Liver (tissue), 9 donors: ENCODE measurements around the gene GAS2L1. TPM values are rescaled to one million over a fixed set of nuclear protein-coding genes. Genes with fewer than 3 reads are reported as not detected.
A peak's percentile ranks its signal among the peaks of the same experiment; 100 is the strongest.
"Not testable (repeated sequence)": the region's sequence is repeated elsewhere in the genome, so short reads cannot be mapped to it uniquely, and the experiment has no call there.

Source experiments
- DNase-seq: peaks from one replicate; pipeline ENCODE4 v3.0.0-alpha.2; 2017; ENCODE audit warnings: low spot score
- H3K27ac ChIP-seq, 2 donors: one replicate each; pipeline ENCODE4 v1.7.0; 2013; ENCODE audit warnings: inconsistent platforms in 2 of 2, low read length in 2 of 2, control low read depth in 1 of 2, low read depth in 1 of 2, mild to moderate bottlenecking in 1 of 2
- H3K27me3 ChIP-seq, 4 donors: one replicate each; pipeline versions ENCODE4 v1.6.1 to v1.7.0; 2013; ENCODE audit warnings: low read length in 3 of 4, inconsistent platforms in 1 of 4, mild to moderate bottlenecking in 1 of 4, moderate library complexity in 1 of 4; ENCODE audit not compliant: control insufficient read depth in 4 of 4, insufficient read depth in 4 of 4
- H3K36me3 ChIP-seq, 4 donors: one replicate each; pipeline versions ENCODE4 v1.6.1 to v1.7.0; 2013; ENCODE audit warnings: low read length in 3 of 4, mild to moderate bottlenecking in 3 of 4, low read depth in 1 of 4, moderate library complexity in 1 of 4; ENCODE audit not compliant: control insufficient read depth in 4 of 4, insufficient read depth in 3 of 4
- H3K4me1 ChIP-seq, 4 donors: one replicate each; pipeline versions ENCODE4 v1.6.1 to v1.7.0; 2013; ENCODE audit warnings: low read length in 3 of 4, mild to moderate bottlenecking in 3 of 4, moderate library complexity in 1 of 4; ENCODE audit not compliant: control insufficient read depth in 4 of 4, insufficient read depth in 4 of 4
- H3K4me3 ChIP-seq, 3 donors: one replicate each; pipeline versions ENCODE4 v1.6.1 to v1.7.0; 2013; ENCODE audit warnings: low read length in 3 of 3, control low read depth in 1 of 3, low read depth in 1 of 3, mild to moderate bottlenecking in 1 of 3
- H3K9ac ChIP-seq, 2 donors: one replicate each; pipeline ENCODE4 v1.7.0; 2013; ENCODE audit warnings: low read length in 2 of 2, mild to moderate bottlenecking in 2 of 2, moderate library complexity in 2 of 2, control low read depth in 1 of 2, low read depth in 1 of 2
- H3K9me3 ChIP-seq, 4 donors: one replicate each; pipeline versions ENCODE4 v1.6.1 to v1.7.0; 2013; ENCODE audit warnings: low read length in 3 of 4; ENCODE audit not compliant: control insufficient read depth in 4 of 4
- EGR1 ChIP-seq, 2 donors: IDR thresholded peaks; 2 replicates each; pipeline ENCODE4 v1.6.1; 2016 to 2018; ENCODE audit warnings: antibody characterized with exemption in 2 of 2, low read depth in 2 of 2
- FOXA1 ChIP-seq: IDR thresholded peaks from 2 replicates; pipeline ENCODE4 v1.6.1; 2016; ENCODE audit warnings: antibody characterized with exemption
- FOXA2 ChIP-seq: IDR thresholded peaks from 2 replicates; pipeline ENCODE4 v1.6.1; 2016; ENCODE audit warnings: antibody characterized with exemption
- GABPA ChIP-seq, 2 donors: IDR thresholded peaks in 1 of 2; conservative IDR thresholded peaks in 1 of 2; 2 replicates each; pipeline ENCODE4 v1.6.1; 2016; ENCODE audit warnings: antibody characterized with exemption in 2 of 2, mild to moderate bottlenecking in 1 of 2, moderate library complexity in 1 of 2
- HNF4A ChIP-seq, 2 donors: conservative IDR thresholded peaks; 2 replicates each; pipeline ENCODE4 v1.6.1; 2016; ENCODE audit warnings: antibody characterized with exemption in 2 of 2, mild to moderate bottlenecking in 2 of 2
- HNF4G ChIP-seq: IDR thresholded peaks from 2 replicates; pipeline ENCODE4 v1.6.1; 2016; ENCODE audit warnings: antibody characterized with exemption
- JUND ChIP-seq, 2 donors: IDR thresholded peaks; 2 replicates each; pipeline ENCODE4 v1.6.1; 2016; ENCODE audit warnings: antibody characterized with exemption in 2 of 2
- NR2F2 ChIP-seq: IDR thresholded peaks from 2 replicates; pipeline ENCODE4 v1.6.1; 2016; ENCODE audit warnings: antibody characterized with exemption
- RAD21 ChIP-seq, 2 donors: IDR thresholded peaks; 2 replicates each; pipeline ENCODE4 v1.6.1; 2016; ENCODE audit warnings: antibody characterized with exemption in 2 of 2, mild to moderate bottlenecking in 2 of 2
- RXRA ChIP-seq, 2 donors: IDR thresholded peaks; 2 replicates each; pipeline ENCODE4 v1.6.1; 2017 to 2018; ENCODE audit warnings: antibody characterized with exemption in 2 of 2, mild to moderate bottlenecking in 1 of 2
- SP1 ChIP-seq: IDR thresholded peaks from 2 replicates; pipeline ENCODE4 v1.6.1; 2018; ENCODE audit warnings: antibody characterized with exemption, mild to moderate bottlenecking
- TAF1 ChIP-seq: conservative IDR thresholded peaks from 2 replicates; pipeline ENCODE4 v1.6.1; 2016; ENCODE audit warnings: antibody characterized with exemption, mild to moderate bottlenecking
- WGBS: extraction: QIAGEN DNeasy Blood & Tissue Kit; methylation state at CpG from one replicate; pipeline ENCODE4 v1.1.7; 2013; 5-methylcytosine and 5-hydroxymethylcytosine counted together
- polyA plus RNA-seq, 2 donors: library from polyadenylated mRNA; stranded (reverse) in 1 of 2; unstranded in 1 of 2; fragments of 200-250 nt in 1 of 2; fragments of >200 nt in 1 of 2; fragmentation: Nextera tagmentation in 1 of 2; extraction: Ambion mirVana in 1 of 2; gene quantifications; one replicate each; pipeline versions ENCODE4 v1.2.1 to v1.2.3, GENCODE V29; 2013 to 2015
- total RNA-seq, 2 donors: library from RNA; depleted of rRNA; stranded (reverse); fragments of >200 nt; gene quantifications; one replicate each; pipeline ENCODE4 v1.2.3, GENCODE V29; 2014
- TF ChIP-seq, protein P1 (sequence below): IDR thresholded peaks from 2 replicates; pipeline ENCODE4 v1.6.1; 2016; ENCODE audit warnings: antibody characterized with exemption, mild to moderate bottlenecking
- TF ChIP-seq, protein P2 (sequence below): fragments of 150-350 bp; IDR thresholded peaks from 2 replicates; pipeline ENCODE4 v1.5.1; 2017; ENCODE audit warnings: improper control_type of control experiment, low read depth, low read length; ENCODE audit not compliant: missing input control
- donor health status: healthy.
- donor health status: healthy.
- donor health status: healthy.
- donor health status: healthy.
- donor health status: healthy.

Gene GAS2L1
- total and polyA plus RNA-seq, 4 donors: 4.0 to 11.4 (median 8.9) TPM

DNA sequence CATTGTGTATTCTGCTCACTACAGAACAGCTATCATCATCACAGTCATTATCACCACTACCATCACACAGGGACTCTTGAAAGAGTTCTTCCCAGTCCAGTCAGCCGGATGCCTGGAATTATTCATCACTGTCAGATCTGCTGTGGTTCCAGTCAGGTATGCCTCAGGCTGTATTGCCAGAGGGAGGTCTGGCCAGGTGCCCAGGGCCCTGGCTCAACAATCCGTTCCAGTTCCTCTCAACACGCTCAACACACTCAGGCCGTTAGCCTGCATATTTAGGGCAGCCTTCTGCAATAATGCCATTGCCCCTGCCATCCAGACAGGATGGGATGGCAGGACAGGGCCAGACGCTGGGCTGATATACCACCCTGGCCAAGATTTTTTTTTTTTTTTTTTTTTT, 37.7 kb downstream of the GAS2L1 start:
- no peak for DNase-seq
- Histone ChIP-seq H3K4me3 (no peak overlapping the region), H3K36me3 (peaks cover 13 to 50% (median 25%) of the 10 kb centered on the region in 4 donors), H3K27ac (peak overlapping the region in 1 of 2 donors; percentile 6), H3K4me1 (peaks cover 4 to 29% (median 22%) of the 10 kb centered on the region in 4 donors), H3K27me3 (no peaks in the 10 kb centered on the region), H3K9me3 (no peaks in the 10 kb centered on the region), H3K9ac (no peak overlapping the region)
- TF ChIP-seq RAD21 (IDR thresholded peaks at IDR 0.05) (peak in 1 of 2 donors; percentile 30), EGR1 (IDR thresholded peaks at IDR 0.05; ENCODE audit: low read depth in 2 of 2) (no peak), TAF1 (no peak), FOXA2 (peak; percentile 10), HNF4A (conservative IDR thresholded peaks at IDR 0.05) (peak; percentile 38 to 52), FOXA1 (no peak), HNF4G (no peak), JUND (IDR thresholded peaks at IDR 0.05) (peak in 1 of 2 donors; percentile 39), NR2F2 (no peak), SP1 (peak; percentile 19), RXRA (IDR thresholded peaks at IDR 0.05) (peak; percentile 36 to 66)
- TF ChIP-seq, protein P1, sequence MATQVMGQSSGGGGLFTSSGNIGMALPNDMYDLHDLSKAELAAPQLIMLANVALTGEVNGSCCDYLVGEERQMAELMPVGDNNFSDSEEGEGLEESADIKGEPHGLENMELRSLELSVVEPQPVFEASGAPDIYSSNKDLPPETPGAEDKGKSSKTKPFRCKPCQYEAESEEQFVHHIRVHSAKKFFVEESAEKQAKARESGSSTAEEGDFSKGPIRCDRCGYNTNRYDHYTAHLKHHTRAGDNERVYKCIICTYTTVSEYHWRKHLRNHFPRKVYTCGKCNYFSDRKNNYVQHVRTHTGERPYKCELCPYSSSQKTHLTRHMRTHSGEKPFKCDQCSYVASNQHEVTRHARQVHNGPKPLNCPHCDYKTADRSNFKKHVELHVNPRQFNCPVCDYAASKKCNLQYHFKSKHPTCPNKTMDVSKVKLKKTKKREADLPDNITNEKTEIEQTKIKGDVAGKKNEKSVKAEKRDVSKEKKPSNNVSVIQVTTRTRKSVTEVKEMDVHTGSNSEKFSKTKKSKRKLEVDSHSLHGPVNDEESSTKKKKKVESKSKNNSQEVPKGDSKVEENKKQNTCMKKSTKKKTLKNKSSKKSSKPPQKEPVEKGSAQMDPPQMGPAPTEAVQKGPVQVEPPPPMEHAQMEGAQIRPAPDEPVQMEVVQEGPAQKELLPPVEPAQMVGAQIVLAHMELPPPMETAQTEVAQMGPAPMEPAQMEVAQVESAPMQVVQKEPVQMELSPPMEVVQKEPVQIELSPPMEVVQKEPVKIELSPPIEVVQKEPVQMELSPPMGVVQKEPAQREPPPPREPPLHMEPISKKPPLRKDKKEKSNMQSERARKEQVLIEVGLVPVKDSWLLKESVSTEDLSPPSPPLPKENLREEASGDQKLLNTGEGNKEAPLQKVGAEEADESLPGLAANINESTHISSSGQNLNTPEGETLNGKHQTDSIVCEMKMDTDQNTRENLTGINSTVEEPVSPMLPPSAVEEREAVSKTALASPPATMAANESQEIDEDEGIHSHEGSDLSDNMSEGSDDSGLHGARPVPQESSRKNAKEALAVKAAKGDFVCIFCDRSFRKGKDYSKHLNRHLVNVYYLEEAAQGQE: no peak
- TF ChIP-seq, protein P2, sequence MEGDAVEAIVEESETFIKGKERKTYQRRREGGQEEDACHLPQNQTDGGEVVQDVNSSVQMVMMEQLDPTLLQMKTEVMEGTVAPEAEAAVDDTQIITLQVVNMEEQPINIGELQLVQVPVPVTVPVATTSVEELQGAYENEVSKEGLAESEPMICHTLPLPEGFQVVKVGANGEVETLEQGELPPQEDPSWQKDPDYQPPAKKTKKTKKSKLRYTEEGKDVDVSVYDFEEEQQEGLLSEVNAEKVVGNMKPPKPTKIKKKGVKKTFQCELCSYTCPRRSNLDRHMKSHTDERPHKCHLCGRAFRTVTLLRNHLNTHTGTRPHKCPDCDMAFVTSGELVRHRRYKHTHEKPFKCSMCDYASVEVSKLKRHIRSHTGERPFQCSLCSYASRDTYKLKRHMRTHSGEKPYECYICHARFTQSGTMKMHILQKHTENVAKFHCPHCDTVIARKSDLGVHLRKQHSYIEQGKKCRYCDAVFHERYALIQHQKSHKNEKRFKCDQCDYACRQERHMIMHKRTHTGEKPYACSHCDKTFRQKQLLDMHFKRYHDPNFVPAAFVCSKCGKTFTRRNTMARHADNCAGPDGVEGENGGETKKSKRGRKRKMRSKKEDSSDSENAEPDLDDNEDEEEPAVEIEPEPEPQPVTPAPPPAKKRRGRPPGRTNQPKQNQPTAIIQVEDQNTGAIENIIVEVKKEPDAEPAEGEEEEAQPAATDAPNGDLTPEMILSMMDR: no peak
- WGBS: 24% methylated on average over 5 of the region's 5 CpGs

DNA sequence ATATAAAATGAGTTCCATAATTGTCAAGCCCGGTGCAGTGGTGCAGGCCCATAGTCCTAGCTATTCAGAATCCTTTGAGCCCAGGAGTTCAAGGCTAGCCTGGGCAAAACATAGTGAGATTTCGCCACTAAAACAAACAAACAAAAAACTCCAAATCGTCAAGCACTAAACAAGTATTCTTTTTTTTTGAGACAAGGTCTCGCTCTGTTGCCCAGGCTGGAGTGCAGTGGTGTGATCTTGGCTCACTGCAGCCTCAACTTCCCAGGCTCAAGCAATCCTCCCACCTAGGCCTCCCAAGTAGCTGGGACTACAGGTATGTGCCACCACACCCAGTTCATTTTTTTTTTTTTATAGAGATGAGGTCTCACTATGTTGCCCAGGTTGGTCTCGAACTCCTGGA, 38.4 kb downstream of the GAS2L1 start:
- Histone ChIP-seq H3K27ac (peak overlapping the region in 1 of 2 donors; percentile 27), H3K4me1 (peaks cover 4 to 29% (median 22%) of the 10 kb centered on the region in 4 donors)
- WGBS: 66% methylated on average over 5 of the region's 5 CpGs

DNA sequence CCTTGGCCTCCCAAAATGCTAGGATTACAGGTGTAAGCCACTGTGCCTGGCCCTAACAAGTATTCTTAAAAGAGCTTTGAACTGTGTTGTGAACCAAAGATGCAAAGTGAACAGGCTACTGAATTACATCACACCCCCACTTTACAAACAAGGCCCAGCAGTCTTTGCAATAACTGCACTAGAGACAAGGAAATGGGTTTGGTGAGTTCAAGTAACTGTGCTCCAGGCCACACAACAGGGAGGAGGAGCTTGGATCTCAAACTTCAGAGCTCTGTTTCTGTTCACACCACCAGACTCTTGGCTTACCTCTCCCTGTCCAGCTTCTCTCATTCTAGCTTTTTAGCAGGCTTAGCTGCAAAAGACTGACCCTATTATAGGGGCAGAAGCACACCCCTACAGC, 39.5 kb downstream of the GAS2L1 start:
- no peak for DNase-seq
- H3K36me3 ChIP-seq: peaks cover 9 to 47% (median 27%) of the 10 kb centered on the region in 4 donors
- H3K4me3 ChIP-seq: no peak overlapping the region
- H3K4me1 ChIP-seq: peaks cover 4 to 32% (median 23%) of the 10 kb centered on the region in 4 donors
- no peaks in the 10 kb centered on the region for H3K9me3 ChIP-seq
- no peak overlapping the region for H3K27ac ChIP-seq
- H3K27me3 ChIP-seq: no peaks in the 10 kb centered on the region
- peak in 1 of 2 donors; percentile 11 for TF ChIP-seq RXRA (IDR thresholded peaks at IDR 0.05)
- no peak for TF ChIP-seq GABPA (IDR thresholded peaks at IDR 0.05 in 1 of 2, conservative IDR thresholded peaks at IDR 0.05 in 1 of 2)
- no peak overlapping the region for H3K9ac ChIP-seq

More for the DNA sequence above, 38.4 kb downstream of the GAS2L1 start:
- not testable (repeated sequence) for H3K9ac ChIP-seq, H3K4me3 ChIP-seq, H3K9me3 ChIP-seq, H3K27me3 ChIP-seq, DNase-seq
- H3K36me3 ChIP-seq: peaks cover 13 to 51% (median 28%) of the 10 kb centered on the region in 4 donors
